ENCODE data around the gene CERT1.

DNA sequence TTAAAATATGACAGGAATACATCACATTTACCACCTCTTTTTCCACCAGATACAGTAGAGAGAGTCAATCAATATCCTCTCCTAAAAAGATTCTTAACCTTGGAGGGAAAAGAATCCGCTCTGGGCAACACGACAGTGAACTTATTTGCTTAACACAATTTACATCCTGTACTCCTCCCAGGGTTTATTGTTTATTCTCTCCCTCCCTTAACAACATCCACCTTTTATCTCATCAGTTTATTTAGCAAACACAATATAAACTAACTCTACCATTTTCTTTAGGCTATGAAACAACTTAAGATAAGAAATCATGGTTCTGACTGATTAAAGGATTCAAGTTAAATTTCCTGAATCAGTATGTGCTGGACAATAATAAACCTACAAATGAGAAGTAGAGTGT is 50.9 kb downstream of the CERT1 start:
- TF ChIP-seq EP300 (IDR thresholded peaks at IDR 0.05) (no peak), POLR2AphosphoS5 (IDR thresholded peaks at IDR 0.05) (no peak)
- TF ChIP-seq, protein P1, sequence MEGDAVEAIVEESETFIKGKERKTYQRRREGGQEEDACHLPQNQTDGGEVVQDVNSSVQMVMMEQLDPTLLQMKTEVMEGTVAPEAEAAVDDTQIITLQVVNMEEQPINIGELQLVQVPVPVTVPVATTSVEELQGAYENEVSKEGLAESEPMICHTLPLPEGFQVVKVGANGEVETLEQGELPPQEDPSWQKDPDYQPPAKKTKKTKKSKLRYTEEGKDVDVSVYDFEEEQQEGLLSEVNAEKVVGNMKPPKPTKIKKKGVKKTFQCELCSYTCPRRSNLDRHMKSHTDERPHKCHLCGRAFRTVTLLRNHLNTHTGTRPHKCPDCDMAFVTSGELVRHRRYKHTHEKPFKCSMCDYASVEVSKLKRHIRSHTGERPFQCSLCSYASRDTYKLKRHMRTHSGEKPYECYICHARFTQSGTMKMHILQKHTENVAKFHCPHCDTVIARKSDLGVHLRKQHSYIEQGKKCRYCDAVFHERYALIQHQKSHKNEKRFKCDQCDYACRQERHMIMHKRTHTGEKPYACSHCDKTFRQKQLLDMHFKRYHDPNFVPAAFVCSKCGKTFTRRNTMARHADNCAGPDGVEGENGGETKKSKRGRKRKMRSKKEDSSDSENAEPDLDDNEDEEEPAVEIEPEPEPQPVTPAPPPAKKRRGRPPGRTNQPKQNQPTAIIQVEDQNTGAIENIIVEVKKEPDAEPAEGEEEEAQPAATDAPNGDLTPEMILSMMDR (IDR thresholded peaks at IDR 0.05) = no peak

Measured in esophagus muscularis mucosa (tissue), 4 donors.